ENCODE results near the gene ITGA11.

GRCh38 chr15:68465861-68466560, 34.0 kb upstream of the ITGA11 start:
- TF ChIP-seq CTCF (IDR thresholded peaks at IDR 0.05) (no peak), POLR2A (IDR thresholded peaks at IDR 0.05) (no peak)

Measured in ovary (tissue), 3 donors.